HepG2 (cell line): ENCODE results near the gene ABCG4.

Experiments used
- DRAP1 ChIP-seq: IDR thresholded peaks from 2 replicates; pipeline ENCODE4 v1.6.1; 2016; ENCODE audit warnings: missing genetic modification reagents, missing compliant biosample characterization
- EP300 ChIP-seq, 3 experiments: sonication (generic) in 1 of 3; formaldehyde crosslinking in 1 of 3; IDR thresholded peaks; 2 replicates each; pipeline versions ENCODE4 v1.5.1 to v1.6.1; 2011 to 2020; ENCODE audit warnings: low read depth in 2 of 3, low read length in 2 of 3, borderline replicate concordance in 1 of 3, improper control_type of control experiment in 1 of 3, mild to moderate bottlenecking in 1 of 3, missing genetic modification reagents in 1 of 3, moderate library complexity in 1 of 3
- FOXP1 ChIP-seq, 2 experiments: fragments of 450-650 bp in 1 of 2; IDR thresholded peaks; 2 replicates each; pipeline ENCODE4 v1.6.1; 2017 to 2018; ENCODE audit warnings: antibody characterized with exemption in 1 of 2
- NCOA2 ChIP-seq: sonication (generic); formaldehyde crosslinking; IDR thresholded peaks from 2 replicates; pipeline ENCODE4 v1.8.0; 2022; ENCODE audit warnings: inconsistent platforms
- NCOR1 ChIP-seq: fragments of 200-600 bp; sonication (generic); IDR thresholded peaks from 2 replicates; pipeline ENCODE4 v1.7.0; 2017; ENCODE audit warnings: antibody characterized with exemption, low read length, borderline replicate concordance
- ZFX ChIP-seq: sonication (generic); formaldehyde crosslinking; IDR thresholded peaks from 2 replicates; pipeline ENCODE4 v1.4.0; 2020; ENCODE audit warnings: mild to moderate bottlenecking, low read depth, missing genetic modification reagents, moderate library complexity
- ZNF337 ChIP-seq: sonication (generic); formaldehyde crosslinking; IDR thresholded peaks from 2 replicates; pipeline ENCODE4 v1.5.1; 2020; ENCODE audit warnings: missing genetic modification reagents, low read depth, mild to moderate bottlenecking, borderline replicate concordance
- ZNF547 ChIP-seq: sonication (generic); formaldehyde crosslinking; IDR thresholded peaks from 2 replicates; pipeline ENCODE4 v1.5.1; 2020; ENCODE audit warnings: mild to moderate bottlenecking, missing genetic modification reagents
- ZNF766 ChIP-seq: sonication (generic); formaldehyde crosslinking; IDR thresholded peaks from 2 replicates; pipeline ENCODE4 v1.5.0; 2020; ENCODE audit warnings: missing genetic modification reagents, borderline replicate concordance
- ZZZ3 ChIP-seq: sonication (generic); formaldehyde crosslinking; IDR thresholded peaks from 2 replicates; pipeline ENCODE4 v1.4.0; 2020; ENCODE audit warnings: missing genetic modification reagents, mild to moderate bottlenecking, borderline replicate concordance
- TF ChIP-seq, protein P1 (sequence below): sonication (generic); formaldehyde crosslinking; IDR thresholded peaks from 2 replicates; pipeline ENCODE4 v1.5.0; 2020; ENCODE audit warnings: mild to moderate bottlenecking, missing genetic modification reagents, moderate library complexity
- TF ChIP-seq, protein P2 (sequence below), 2 experiments: IDR thresholded peaks; 2 replicates each; pipeline ENCODE4 v1.6.1; 2011 to 2012; ENCODE audit warnings: low read length in 2 of 2, borderline replicate concordance in 1 of 2, low read depth in 1 of 2, mild to moderate bottlenecking in 1 of 2, moderate library complexity in 1 of 2

GRCh38 chr11:119168471-119169281 is 19.8 kb downstream of the ABCG4 start, which contains the start of gene NLRX1:
- TF ChIP-seq, protein P1, sequence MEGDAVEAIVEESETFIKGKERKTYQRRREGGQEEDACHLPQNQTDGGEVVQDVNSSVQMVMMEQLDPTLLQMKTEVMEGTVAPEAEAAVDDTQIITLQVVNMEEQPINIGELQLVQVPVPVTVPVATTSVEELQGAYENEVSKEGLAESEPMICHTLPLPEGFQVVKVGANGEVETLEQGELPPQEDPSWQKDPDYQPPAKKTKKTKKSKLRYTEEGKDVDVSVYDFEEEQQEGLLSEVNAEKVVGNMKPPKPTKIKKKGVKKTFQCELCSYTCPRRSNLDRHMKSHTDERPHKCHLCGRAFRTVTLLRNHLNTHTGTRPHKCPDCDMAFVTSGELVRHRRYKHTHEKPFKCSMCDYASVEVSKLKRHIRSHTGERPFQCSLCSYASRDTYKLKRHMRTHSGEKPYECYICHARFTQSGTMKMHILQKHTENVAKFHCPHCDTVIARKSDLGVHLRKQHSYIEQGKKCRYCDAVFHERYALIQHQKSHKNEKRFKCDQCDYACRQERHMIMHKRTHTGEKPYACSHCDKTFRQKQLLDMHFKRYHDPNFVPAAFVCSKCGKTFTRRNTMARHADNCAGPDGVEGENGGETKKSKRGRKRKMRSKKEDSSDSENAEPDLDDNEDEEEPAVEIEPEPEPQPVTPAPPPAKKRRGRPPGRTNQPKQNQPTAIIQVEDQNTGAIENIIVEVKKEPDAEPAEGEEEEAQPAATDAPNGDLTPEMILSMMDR (CRISPR knock-in tag): peak; percentile 91
- TF ChIP-seq, protein P2, sequence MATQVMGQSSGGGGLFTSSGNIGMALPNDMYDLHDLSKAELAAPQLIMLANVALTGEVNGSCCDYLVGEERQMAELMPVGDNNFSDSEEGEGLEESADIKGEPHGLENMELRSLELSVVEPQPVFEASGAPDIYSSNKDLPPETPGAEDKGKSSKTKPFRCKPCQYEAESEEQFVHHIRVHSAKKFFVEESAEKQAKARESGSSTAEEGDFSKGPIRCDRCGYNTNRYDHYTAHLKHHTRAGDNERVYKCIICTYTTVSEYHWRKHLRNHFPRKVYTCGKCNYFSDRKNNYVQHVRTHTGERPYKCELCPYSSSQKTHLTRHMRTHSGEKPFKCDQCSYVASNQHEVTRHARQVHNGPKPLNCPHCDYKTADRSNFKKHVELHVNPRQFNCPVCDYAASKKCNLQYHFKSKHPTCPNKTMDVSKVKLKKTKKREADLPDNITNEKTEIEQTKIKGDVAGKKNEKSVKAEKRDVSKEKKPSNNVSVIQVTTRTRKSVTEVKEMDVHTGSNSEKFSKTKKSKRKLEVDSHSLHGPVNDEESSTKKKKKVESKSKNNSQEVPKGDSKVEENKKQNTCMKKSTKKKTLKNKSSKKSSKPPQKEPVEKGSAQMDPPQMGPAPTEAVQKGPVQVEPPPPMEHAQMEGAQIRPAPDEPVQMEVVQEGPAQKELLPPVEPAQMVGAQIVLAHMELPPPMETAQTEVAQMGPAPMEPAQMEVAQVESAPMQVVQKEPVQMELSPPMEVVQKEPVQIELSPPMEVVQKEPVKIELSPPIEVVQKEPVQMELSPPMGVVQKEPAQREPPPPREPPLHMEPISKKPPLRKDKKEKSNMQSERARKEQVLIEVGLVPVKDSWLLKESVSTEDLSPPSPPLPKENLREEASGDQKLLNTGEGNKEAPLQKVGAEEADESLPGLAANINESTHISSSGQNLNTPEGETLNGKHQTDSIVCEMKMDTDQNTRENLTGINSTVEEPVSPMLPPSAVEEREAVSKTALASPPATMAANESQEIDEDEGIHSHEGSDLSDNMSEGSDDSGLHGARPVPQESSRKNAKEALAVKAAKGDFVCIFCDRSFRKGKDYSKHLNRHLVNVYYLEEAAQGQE (IDR thresholded peaks at IDR 0.05; ENCODE audit: borderline replicate concordance in 1 of 2, low read depth in 1 of 2, low read length in 2 of 2): no peak
- TF ChIP-seq NCOR1: no peak
- no peak for TF ChIP-seq ZNF766 (CRISPR knock-in tag)
- TF ChIP-seq ZNF547 (CRISPR knock-in tag): no peak
- TF ChIP-seq EP300 (IDR thresholded peaks at IDR 0.05; ENCODE audit: low read depth in 2 of 2, low read length in 2 of 2): no peak; a peak in 1 of 4 replicates
- TF ChIP-seq EP300 (CRISPR knock-in tag; IDR thresholded peaks at IDR 0.05; ENCODE audit: borderline replicate concordance): no peak
- TF ChIP-seq DRAP1 (CRISPR knock-in tag): no peak
- peak; percentile 11; the same call in 1 of the 2 replicates for TF ChIP-seq NCOA2 (CRISPR knock-in tag)
- no peak for TF ChIP-seq ZZZ3 (CRISPR knock-in tag)
- TF ChIP-seq ZNF337: no peak
- TF ChIP-seq ZFX (CRISPR knock-in tag): peak; percentile 92
- no peak for TF ChIP-seq FOXP1 (IDR thresholded peaks at IDR 0.05)
- no peak for TF ChIP-seq FOXP1 (CRISPR knock-in tag; IDR thresholded peaks at IDR 0.05)
